T47D (cell line): ENCODE data around the gene HLA-DQB2.

Experiments
- DNase-seq, 2 experiments: peaks; one replicate each; pipeline versions ENCODE4 v3.0.0 to v3.0.0-alpha.2; 2011 to 2012; ENCODE audit warnings: low read depth in 1 of 2, low spot score in 1 of 2
- JUND ChIP-seq: IDR thresholded peaks from 2 replicates; pipeline ENCODE4 v1.6.1; 2012; ENCODE audit warnings: low read depth
- in situ Hi-C: cut with HindIII; loops from 2 replicates; pipeline ENCODE4 v1.10.0; 2016; ENCODE audit warnings: low sequenced_read_pairs, low pct_unique_long_range_greater_than_20kb

The HLA-DQB2 gene

DNA sequence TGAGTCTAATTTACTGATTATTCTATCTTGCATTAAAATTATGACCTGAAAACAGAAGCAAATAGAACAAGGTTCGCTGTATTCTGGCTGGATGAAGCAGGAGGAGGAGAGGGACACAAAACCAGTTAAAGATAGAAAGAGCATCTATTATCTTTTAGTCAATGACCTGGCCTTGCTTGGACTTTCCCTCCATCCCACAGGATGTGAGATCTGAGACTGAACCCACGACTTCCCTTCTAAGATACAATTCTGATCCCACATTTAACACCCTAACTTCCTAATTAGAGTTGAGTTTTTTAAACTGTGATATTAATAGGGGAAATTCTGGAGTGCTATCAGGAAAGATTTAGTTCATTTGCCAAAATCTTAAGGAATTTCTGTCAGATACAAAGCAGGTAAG, 25.2 kb downstream of the HLA-DQB2 start:
- no peak for DNase-seq
- in situ Hi-C loops: no loop called here
- TF ChIP-seq JUND: no peak

DNA sequence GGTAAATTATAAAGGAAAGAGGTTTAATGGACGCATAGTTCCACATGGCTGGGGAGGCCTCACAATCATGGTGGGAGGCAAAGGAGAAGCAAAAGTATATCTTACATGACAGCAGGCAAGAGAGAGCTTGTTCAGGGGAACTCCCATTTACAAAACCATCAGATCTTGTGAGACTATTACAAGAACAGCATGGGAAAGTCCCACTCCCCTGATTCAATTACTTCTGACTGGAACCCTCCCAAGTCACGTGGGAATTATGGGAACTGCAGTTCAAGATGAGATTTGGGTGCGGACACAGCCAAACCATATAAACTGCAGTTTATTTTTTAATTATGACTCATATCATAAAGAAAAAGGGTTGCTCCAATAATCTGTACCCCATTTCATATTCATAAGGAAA, 44.5 kb downstream of the HLA-DQB2 start:
- DNase-seq: no peak
- in situ Hi-C loops: no loop called here
- no peak for TF ChIP-seq JUND

DNA sequence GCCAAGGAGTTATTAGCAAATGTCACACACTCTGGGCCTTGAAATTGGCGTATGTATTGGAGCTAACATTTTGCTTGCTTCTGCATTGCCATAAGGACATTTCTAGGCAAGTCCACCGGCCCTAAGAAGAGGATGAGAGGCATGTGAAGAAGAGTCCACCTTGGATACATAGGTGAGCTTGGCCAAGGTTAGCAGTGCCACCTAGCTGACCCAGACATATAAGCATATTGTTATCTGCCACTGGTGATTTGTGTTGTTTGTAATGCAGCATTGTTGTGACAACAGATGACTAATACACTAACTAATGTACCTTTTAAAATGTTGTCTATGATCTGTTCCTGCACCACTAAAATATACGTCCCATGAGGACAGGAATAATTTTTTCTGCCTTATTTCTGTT, 46.9 kb downstream of the HLA-DQB2 start:
- in situ Hi-C loops: no loop called here
- no peak for DNase-seq
- TF ChIP-seq JUND: no peak

DNA sequence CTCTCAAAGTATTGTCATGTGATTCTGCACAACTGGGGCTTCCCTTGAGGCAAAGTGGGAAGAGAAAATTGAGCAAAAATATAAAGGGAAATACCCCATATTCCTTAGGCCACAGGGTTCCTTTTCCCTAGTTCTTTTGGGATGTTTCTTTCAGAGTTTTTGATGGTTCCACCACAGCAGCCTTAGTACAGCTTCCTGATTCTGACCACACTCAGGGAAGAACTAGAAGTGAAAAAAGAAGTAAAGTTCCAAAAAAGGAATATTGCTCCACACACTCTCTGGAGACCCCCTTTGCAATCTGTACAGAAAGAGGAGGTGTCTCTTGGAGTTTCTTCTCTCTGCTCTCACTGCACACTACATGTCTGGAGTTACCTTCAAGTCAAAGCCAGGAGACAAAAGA, 50.1 kb downstream of the HLA-DQB2 start:
- in situ Hi-C loops: no loop called here
- no peak for DNase-seq
- TF ChIP-seq JUND: no peak

DNA sequence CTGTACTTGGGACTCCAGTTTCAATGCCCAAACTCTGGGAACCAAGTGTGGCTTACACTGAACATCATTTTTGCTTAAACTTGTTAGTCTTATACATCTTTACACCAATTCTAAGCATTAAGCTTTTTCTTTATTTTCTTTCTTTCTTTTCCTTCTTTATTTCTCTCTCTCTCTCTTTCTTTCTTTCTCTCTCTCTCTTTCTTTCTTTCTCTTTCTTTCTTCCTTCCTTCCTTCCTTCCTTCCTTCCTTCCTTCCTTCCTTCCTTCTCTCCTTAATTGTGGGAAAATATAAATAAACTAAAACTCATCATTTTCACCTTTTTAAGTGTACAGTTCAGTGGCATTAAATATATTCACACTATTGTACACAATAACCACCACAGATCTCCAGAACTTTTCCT, 53.7 kb downstream of the HLA-DQB2 start:
- TF ChIP-seq JUND: no peak
- in situ Hi-C loops: no loop called here
- DNase-seq: no peak
